ENCODE data around the gene MICAL3. TPM values are rescaled to one million over a fixed set of nuclear protein-coding genes. Genes with fewer than 3 reads are reported as not detected.

MICAL3 gene
- total and polyA plus RNA-seq, 2 of the 8 experiments (the other 6 are each of a cell fraction or from before 2014, with no cell fraction given) = 8.3 to 41.8 TPM

DNA sequence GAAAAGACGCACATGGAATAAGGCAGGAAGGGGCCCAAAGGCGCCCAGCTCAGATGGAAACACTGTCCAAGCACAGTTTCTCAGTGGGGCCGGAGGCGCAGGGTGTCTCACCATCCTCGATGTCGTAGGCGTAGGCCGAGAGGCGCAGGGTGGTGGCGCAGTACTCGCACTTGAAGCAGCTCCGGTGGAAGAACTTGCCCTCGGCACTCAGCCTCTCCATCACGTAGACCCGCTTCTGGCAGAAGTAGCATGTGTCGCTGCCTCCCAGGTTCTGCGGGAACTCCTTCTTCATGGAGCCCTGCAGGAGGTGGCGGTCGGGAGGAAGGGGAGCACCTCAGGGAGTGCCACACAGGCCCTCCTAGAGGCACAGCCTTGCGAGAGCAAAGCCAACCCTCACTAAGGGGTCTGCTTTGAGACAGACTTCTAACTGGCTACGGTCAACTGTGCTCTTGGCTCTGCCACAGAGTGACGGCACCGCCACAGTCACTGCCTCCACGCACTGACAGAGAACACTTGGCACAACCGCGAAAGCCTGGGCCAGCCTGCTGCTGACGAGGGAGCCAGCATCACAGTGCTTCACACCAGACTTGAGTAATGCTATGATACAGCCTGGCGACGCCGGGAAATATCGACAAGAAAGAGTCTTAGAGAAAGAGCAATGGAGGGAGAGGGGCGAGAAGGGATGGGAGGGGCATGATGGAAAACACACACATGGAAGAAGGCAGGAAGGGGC lies 152.5 kb downstream of the MICAL3 start:
- no peak overlapping the region for H3K14ac ChIP-seq (ENCODE audit: insufficient read length)
- H4K8ac ChIP-seq (ENCODE audit: extremely low read depth, insufficient read depth, low read length) = no peak overlapping the region
- no peaks in the 10 kb centered on the region for H3K79me2 ChIP-seq (ENCODE audit: control insufficient read depth in 1 of 2, insufficient read depth in 2 of 2, low read length in 2 of 2)
- H4K91ac ChIP-seq (replicated peaks; ENCODE audit: insufficient read length, low read length) = no peak overlapping the region
- no peak overlapping the region for H4K5ac ChIP-seq (ENCODE audit: insufficient read length, low read depth, low read length)
- peaks cover 0 to 13% (median 2%) of the 10 kb centered on the region in 4 experiments; a peak in 1 of 8 replicates for H3K36me3 ChIP-seq (ENCODE audit: control insufficient read depth in 2 of 4, insufficient read depth in 4 of 4, low read length in 3 of 4)
- H3K23me2 ChIP-seq (ENCODE audit: low read depth, low read length) = peaks cover 4% of the 10 kb centered on the region; the same call in 1 of the 2 replicates
- DNase-seq (ENCODE audit: low read depth in 1 of 2, low spot score in 2 of 2) = no peak
- H3K27ac ChIP-seq (ENCODE audit: low read depth, low read length) = no peak overlapping the region
- H3K27me3 ChIP-seq (replicated peaks in 1 of 4; ENCODE audit: control insufficient read depth in 3 of 4, extremely low read depth in 1 of 4, insufficient read depth in 3 of 4, low read length in 3 of 4) = peaks cover 4 to 30% (median 27%) of the 10 kb centered on the region in 4 experiments
- H4K20me1 ChIP-seq (replicated peaks in 1 of 2; ENCODE audit: control insufficient read depth in 1 of 2, insufficient read depth in 2 of 2, low read length in 2 of 2) = peaks cover 7 to 33% of the 10 kb centered on the region in 2 experiments
- no peak overlapping the region for H3K4me2 ChIP-seq (ENCODE audit: insufficient read depth in 1 of 2, low read depth in 2 of 2, low read length in 2 of 2)
- no peak overlapping the region for H2AK5ac ChIP-seq (ENCODE audit: low read depth, low read length)
- H3K9me3 ChIP-seq (ENCODE audit: insufficient read depth in 2 of 2, low read depth in 1 of 2, low read length in 1 of 2) = no peaks in the 10 kb centered on the region
- H2BK15ac ChIP-seq (ENCODE audit: low read length) = no peak overlapping the region
- H2BK5ac ChIP-seq (ENCODE audit: low read depth, low read length) = no peak overlapping the region
- H3K23ac ChIP-seq (ENCODE audit: insufficient read length) = no peak overlapping the region
- H3K9ac ChIP-seq (replicated peaks in 1 of 4; ENCODE audit: extremely low read depth in 1 of 4, low read depth in 3 of 4, low read length in 3 of 4) = no peak overlapping the region
- CTCF ChIA-PET (ENCODE audit: partially characterized antibody) = interaction anchor here (1.0 to 1.7 kb wide), 3 partner anchors 14 to 42 kb away, joined by 3 to 5 read pairs (median 4); no protein-coding TSS in a partner anchor
- H2AFZ ChIP-seq (ENCODE audit: low read length) = no peak overlapping the region
- 0 out of 2 replicates have a peak, but pooled peaks cover 2% of the 10 kb centered on the region for H3K79me1 ChIP-seq (ENCODE audit: low read depth, low read length)
- no peaks in the 10 kb centered on the region for H3K4me1 ChIP-seq (replicated peaks in 1 of 4; ENCODE audit: control insufficient read depth in 3 of 4, insufficient read depth in 4 of 4, low read length in 3 of 4)
- no peak overlapping the region for H3K4ac ChIP-seq (replicated peaks; ENCODE audit: insufficient read length, low read depth, low read length)
- H2BK12ac ChIP-seq (ENCODE audit: low read depth, low read length) = no peak overlapping the region
- WGBS, 2 experiments (ENCODE audit: extremely low coverage in 1 of 2, insufficient coverage in 1 of 2, insufficient read length in 1 of 2, insufficient replicate concordance in 2 of 2, low coverage in 1 of 2, low lambda C conversion rate in 2 of 2, missing lambda C conversion rate in 1 of 2) = 92% methylated on average over 31 of the region's 32 CpGs; no CpG with 5 or more reads in 1 of the 2 experiments
- no peak overlapping the region for H2BK20ac ChIP-seq (ENCODE audit: low read length)
- FAIRE-seq = no peak
- no peak overlapping the region for H3K4me3 ChIP-seq (ENCODE audit: extremely low read depth in 1 of 4, insufficient read depth in 2 of 4, low read depth in 3 of 4, low read length in 4 of 4)
- H3K18ac ChIP-seq (ENCODE audit: extremely low read depth, low read length) = no peak overlapping the region
- POLR2A ChIA-PET (ENCODE audit: partially characterized antibody) = interaction anchor here (1.0 kb wide), 1 partner anchor 98 kb away, joined by 3 read pairs; no protein-coding TSS in a partner anchor
- no peak overlapping the region for H3K56ac ChIP-seq (replicated peaks; ENCODE audit: insufficient read length, low read depth, low read length)
- no peak overlapping the region for H2BK120ac ChIP-seq (replicated peaks; ENCODE audit: low read depth, low read length)
- no peak for TF ChIP-seq EZH2 (IDR thresholded peaks at IDR 0.05; ENCODE audit: low read depth, low read length, severe bottlenecking)
